AML-193 (cell line): ENCODE results near the gene MDH2.
"Not testable (repeated sequence)": the region's sequence is repeated elsewhere in the genome, so short reads cannot be mapped to it uniquely, and the experiment has no call there.

ENCODE experiments used
- DNase-seq, 2 experiments: peaks; one replicate each; lab custom pipeline; 2025; lab: John Stamatoyannopoulos, UW

MDH2 gene

DNA sequence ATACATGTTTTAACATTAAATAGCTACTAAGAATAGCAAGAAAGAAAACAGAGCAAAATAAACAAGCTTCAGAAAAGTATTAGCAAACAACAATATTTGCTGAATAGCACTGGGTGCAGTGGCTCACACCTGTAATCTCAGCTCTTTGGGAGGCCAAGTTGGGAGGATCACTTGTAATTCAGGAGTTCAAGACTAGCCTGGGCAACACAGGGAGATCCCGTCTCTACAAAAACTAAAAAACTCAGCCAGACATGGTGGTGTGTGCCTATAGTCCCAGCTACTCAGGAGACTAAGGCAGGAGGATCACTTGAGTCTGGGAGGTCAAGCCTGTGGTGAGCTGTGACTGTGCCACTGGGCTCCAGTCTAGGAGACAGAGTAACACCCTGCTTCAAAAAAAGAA lies 66.8 kb downstream of the MDH2 start:
- DNase-seq: not testable (repeated sequence)
